CD4-positive, alpha-beta T cell treated with Interleukin-12 subunit alpha and Interleukin-12 subunit beta, for 1 hour (primary cell): ENCODE data around the gene ITFG2.
"Not testable (repeated sequence)": the region's sequence is repeated elsewhere in the genome, so short reads cannot be mapped to it uniquely, and the experiment has no call there.

Source experiments
- DNase-seq: peaks from one replicate; pipeline ENCODE4 v3.0.0-alpha.2; 2020

The ITFG2 gene

DNA sequence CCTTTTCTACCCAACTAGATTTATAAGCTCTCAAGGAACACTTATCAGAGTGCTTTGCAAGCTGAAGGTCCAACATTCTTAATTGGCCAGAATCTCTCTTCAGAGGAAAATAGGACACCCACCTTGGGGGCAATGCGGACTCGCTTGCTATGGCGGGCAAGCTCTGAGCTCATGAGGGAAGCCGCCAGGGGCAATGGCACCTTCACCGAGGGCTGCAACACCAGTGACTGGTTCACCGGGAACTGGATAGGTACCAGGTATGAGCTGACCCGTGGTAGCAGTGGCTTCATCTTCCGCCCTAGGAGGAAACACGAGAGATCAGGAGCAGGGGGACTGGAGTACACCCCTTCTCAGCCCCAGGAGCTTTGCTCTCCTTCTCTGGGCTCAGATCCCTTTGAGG is 51.7 kb downstream of the ITFG2 start:
- no peak for DNase-seq

DNA sequence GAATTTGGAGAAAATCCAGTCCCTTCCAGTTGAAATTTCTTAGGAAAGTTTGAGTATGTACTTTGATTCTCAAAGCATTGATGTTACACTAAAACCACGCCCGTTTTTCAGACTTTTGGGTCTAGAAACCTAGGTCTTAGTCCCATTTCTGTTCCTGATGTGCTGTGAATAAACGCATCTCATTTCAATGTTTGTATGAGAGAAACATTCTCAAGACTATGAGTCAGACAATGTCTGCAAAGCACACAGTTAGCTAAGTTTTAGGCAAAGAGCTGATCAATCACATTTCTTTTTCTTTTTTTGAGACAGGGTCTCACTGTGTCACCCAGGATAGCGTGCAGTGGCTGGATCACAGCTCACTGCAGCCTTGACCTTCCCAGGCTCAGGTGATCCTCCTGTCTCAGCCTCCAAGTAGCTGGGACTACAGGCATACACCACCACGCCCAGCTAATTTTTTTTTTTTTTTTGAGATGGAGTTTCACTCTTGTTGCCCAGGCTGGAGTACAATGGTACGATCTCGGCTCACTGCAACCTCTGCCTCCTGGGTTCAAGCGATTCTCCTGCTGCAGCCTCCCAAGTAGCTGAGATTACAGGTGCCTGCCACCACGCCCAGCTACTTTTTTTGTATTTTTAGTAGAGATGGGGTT is 56.6 kb downstream of the ITFG2 start:
- DNase-seq, result not testable (repeated sequence)
